ENCODE data around the gene MEGF6. TPM values are rescaled to one million over a fixed set of nuclear protein-coding genes. Genes with fewer than 3 reads are reported as not detected.

MEGF6 gene
- total RNA-seq, 5 donors from 2014 or later (not counting 1 experiment from before 2014, with no cell fraction given), result 63.3 to 213 (median 193) TPM

GRCh38 chr1:3453891-3454810 lies 157.2 kb downstream of the MEGF6 start, which contains the start of gene ARHGEF16:
ARHGEF16 (plus strand) TSS chr1:3454665; CDS start chr1:3463085, 8,420 bp downstream.
- Mint-ChIP-seq H3K27me3 (peaks cover 9 to 14% of the 10 kb centered on the region in 2 donors), H3K4me1 (peaks cover 2 to 5% (median 4%) of the 10 kb centered on the region in 3 donors), H3K27ac (no peak within 1 kb of the TSS), H3K36me3 (no peaks in the 10 kb centered on the region), H3K4me3 (peak within 1 kb of the TSS; percentile 58 to 73 (median 62)), H3K9me3 (no peaks in the 10 kb centered on the region)
- CTCF ChIA-PET, result interaction anchor here (1.1 to 1.5 kb wide), 3 partner anchors 24 to 165 kb away, joined by 3 to 9 read pairs (median 3); no protein-coding TSS in a partner anchor
- peaks cover 0 to 18% of the 10 kb centered on the region in 2 experiments for H3K4me1 ChIP-seq (ENCODE audit: control insufficient read depth in 1 of 2, extremely low read depth in 1 of 2, insufficient read depth in 2 of 2, low read length in 2 of 2)
- H3K4me3 ChIP-seq (ENCODE audit: control insufficient read depth in 1 of 2, extremely low read depth in 1 of 2, low read length in 1 of 2), result peak within 1 kb of the TSS; percentile 16 to 29
- H3K27ac ChIP-seq (ENCODE audit: low read length), result no peak within 1 kb of the TSS
- H3K36me3 ChIP-seq (ENCODE audit: control insufficient read depth in 2 of 2, extremely low read depth in 1 of 2, insufficient read depth in 1 of 2, low read length in 1 of 2), result no peaks in the 10 kb centered on the region
- peaks cover 0 to 40% of the 10 kb centered on the region in 2 experiments for H3K27me3 ChIP-seq (replicated peaks in 1 of 2; ENCODE audit: control insufficient read depth in 2 of 2, extremely low read depth in 1 of 2, insufficient read depth in 2 of 2, low read length in 1 of 2)
- POLR2A ChIA-PET, result no interaction called here
- H3K9me3 ChIP-seq, result no peaks in the 10 kb centered on the region
- ATAC-seq (replicated peaks in 1 of 4), result peak; percentile 21 to 64 (median 56)
- DNase-seq, result peak in 16 of 35 experiments; percentile 5 to 53 (median 26)
- WGBS (ENCODE audit: insufficient coverage), result 6% methylated on average over 75 of the region's 84 CpGs

DNA sequence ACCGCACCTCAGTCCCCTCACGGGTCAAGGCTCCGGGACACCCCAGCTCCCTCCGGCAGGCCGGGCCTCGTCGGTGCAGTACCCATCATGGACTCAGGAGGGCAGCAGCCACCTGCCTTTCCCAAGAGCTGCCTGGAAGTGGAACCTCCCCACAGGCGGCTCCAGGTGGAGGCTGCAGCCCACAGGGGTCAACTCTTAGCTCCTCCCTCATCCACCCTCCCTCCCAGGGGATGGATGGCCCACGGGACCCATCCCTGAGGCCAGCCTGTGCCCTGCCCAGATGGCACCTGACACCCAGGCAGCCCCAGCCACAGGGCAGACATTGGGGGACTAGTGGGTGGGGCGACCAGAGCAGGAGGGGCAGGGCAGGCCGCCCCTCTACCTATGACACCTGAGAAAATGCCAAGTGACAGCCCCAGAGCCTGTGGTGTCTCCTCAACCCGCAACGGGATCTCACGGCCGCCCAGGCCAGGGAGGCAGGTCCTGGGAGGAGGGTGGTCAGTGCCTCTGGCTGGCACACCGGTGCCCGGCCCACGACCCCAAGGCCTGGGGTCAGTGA lies 158.0 kb downstream of the MEGF6 start:
- H3K4me3 Mint-ChIP-seq, result peak overlapping the region; percentile 65 to 73 (median 72)
- 33% methylated on average over 16 of the region's 18 CpGs for WGBS (ENCODE audit: insufficient coverage)
- ATAC-seq (replicated peaks in 1 of 4) (peak; percentile 59 to 81 (median 72)), DNase-seq (peak; percentile 24 to 82 (median 63))
- H3K4me1 Mint-ChIP-seq, result peaks cover 2 to 4% (median 3%) of the 10 kb centered on the region in 3 donors
- H3K36me3 ChIP-seq (ENCODE audit: control insufficient read depth in 2 of 2, extremely low read depth in 1 of 2, insufficient read depth in 1 of 2, low read length in 1 of 2), result no peaks in the 10 kb centered on the region
- peaks cover 0 to 18% of the 10 kb centered on the region in 2 experiments for H3K4me1 ChIP-seq (ENCODE audit: control insufficient read depth in 1 of 2, extremely low read depth in 1 of 2, insufficient read depth in 2 of 2, low read length in 2 of 2)
- peaks cover 0 to 40% of the 10 kb centered on the region in 2 experiments for H3K27me3 ChIP-seq (replicated peaks in 1 of 2; ENCODE audit: control insufficient read depth in 2 of 2, extremely low read depth in 1 of 2, insufficient read depth in 2 of 2, low read length in 1 of 2)
- POLR2A ChIA-PET, result no interaction called here
- H3K4me3 ChIP-seq (ENCODE audit: control insufficient read depth in 1 of 2, extremely low read depth in 1 of 2, low read length in 1 of 2), result no peak overlapping the region
- H3K27ac Mint-ChIP-seq, result no peak overlapping the region
- H3K9me3 Mint-ChIP-seq, result no peaks in the 10 kb centered on the region
- H3K36me3 Mint-ChIP-seq, result no peaks in the 10 kb centered on the region
- H3K27ac ChIP-seq (ENCODE audit: low read length), result no peak overlapping the region
- no peaks in the 10 kb centered on the region for H3K9me3 ChIP-seq
- CTCF ChIA-PET, result interaction anchor here (0.7 to 1.5 kb wide), 7 partner anchors 25 to 271 kb away, joined by 3 to 10 read pairs (median 3); no protein-coding TSS in a partner anchor
- peaks cover 9 to 14% of the 10 kb centered on the region in 2 donors for H3K27me3 Mint-ChIP-seq

DNA sequence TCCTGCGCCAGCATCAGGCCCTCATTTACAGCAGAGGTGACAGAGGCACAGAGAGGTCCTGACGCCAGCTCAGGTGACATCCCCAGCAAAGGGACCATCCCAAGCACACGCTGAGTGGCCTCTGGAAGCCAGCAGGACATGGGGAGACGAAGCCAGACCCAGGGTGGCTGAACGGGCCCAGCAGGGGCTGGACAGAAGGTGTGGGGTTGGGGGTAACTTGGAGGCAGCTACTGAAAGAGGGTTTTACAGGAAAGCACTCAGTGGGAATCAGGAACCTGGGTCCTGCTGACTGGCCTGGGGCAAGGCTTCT lies 158.5 kb downstream of the MEGF6 start:
- Mint-ChIP-seq H3K36me3 (no peaks in the 10 kb centered on the region), H3K4me1 (peaks cover 2 to 4% (median 3%) of the 10 kb centered on the region in 3 donors), H3K9me3 (peaks cover 0 to 4% (median 0%) of the 10 kb centered on the region in 3 donors), H3K27me3 (peaks cover 9 to 14% of the 10 kb centered on the region in 2 donors), H3K27ac (no peak overlapping the region), H3K4me3 (no peak overlapping the region)
- no peak for ATAC-seq (replicated peaks in 1 of 4)
- no peaks in the 10 kb centered on the region for H3K9me3 ChIP-seq
- 44% methylated on average over 3 of the region's 5 CpGs for WGBS (ENCODE audit: insufficient coverage)
- no peak overlapping the region for H3K27ac ChIP-seq (ENCODE audit: low read length)
- H3K4me3 ChIP-seq (ENCODE audit: control insufficient read depth in 1 of 2, extremely low read depth in 1 of 2, low read length in 1 of 2), result no peak overlapping the region
- H3K27me3 ChIP-seq (replicated peaks in 1 of 2; ENCODE audit: control insufficient read depth in 2 of 2, extremely low read depth in 1 of 2, insufficient read depth in 2 of 2, low read length in 1 of 2), result peaks cover 0 to 40% of the 10 kb centered on the region in 2 experiments
- CTCF ChIA-PET, result interaction anchor here (0.7 to 1.5 kb wide), 7 partner anchors 25 to 271 kb away, joined by 3 to 10 read pairs (median 3); no protein-coding TSS in a partner anchor
- peak in 1 of 35 experiments; percentile 20 for DNase-seq
- H3K36me3 ChIP-seq (ENCODE audit: control insufficient read depth in 2 of 2, extremely low read depth in 1 of 2, insufficient read depth in 1 of 2, low read length in 1 of 2), result no peaks in the 10 kb centered on the region
- POLR2A ChIA-PET, result no interaction called here
- peaks cover 0 to 18% of the 10 kb centered on the region in 2 experiments for H3K4me1 ChIP-seq (ENCODE audit: control insufficient read depth in 1 of 2, extremely low read depth in 1 of 2, insufficient read depth in 2 of 2, low read length in 2 of 2)

- H3K27me3 ChIP-seq (replicated peaks in 1 of 2; ENCODE audit: control insufficient read depth in 2 of 2, extremely low read depth in 1 of 2, insufficient read depth in 2 of 2, low read length in 1 of 2), result peaks cover 0 to 40% of the 10 kb centered on the region in 2 experiments
- Mint-ChIP-seq H3K9me3 (peaks cover 0 to 8% (median 0%) of the 10 kb centered on the region in 3 donors), H3K36me3 (no peaks in the 10 kb centered on the region), H3K27ac (no peak overlapping the region), H3K27me3 (peaks cover 9 to 14% of the 10 kb centered on the region in 2 donors), H3K4me3 (no peak overlapping the region), H3K4me1 (peaks cover 2 to 4% (median 3%) of the 10 kb centered on the region in 3 donors)
- DNase-seq (no peak), ATAC-seq (replicated peaks in 1 of 4) (no peak)
- ChIA-PET CTCF (interaction anchor here (0.7 to 1.5 kb wide), 7 partner anchors 26 to 272 kb away, joined by 3 to 10 read pairs (median 3); no protein-coding TSS in a partner anchor), POLR2A (no interaction called here)
- no peak overlapping the region for H3K27ac ChIP-seq (ENCODE audit: low read length)
- WGBS (ENCODE audit: insufficient coverage), result 73% methylated on average over 9 of the region's 23 CpGs
- H3K36me3 ChIP-seq (ENCODE audit: control insufficient read depth in 2 of 2, extremely low read depth in 1 of 2, insufficient read depth in 1 of 2, low read length in 1 of 2), result no peaks in the 10 kb centered on the region
- H3K4me1 ChIP-seq (ENCODE audit: control insufficient read depth in 1 of 2, extremely low read depth in 1 of 2, insufficient read depth in 2 of 2, low read length in 2 of 2), result peaks cover 0 to 18% of the 10 kb centered on the region in 2 experiments
- no peaks in the 10 kb centered on the region for H3K9me3 ChIP-seq
- H3K4me3 ChIP-seq (ENCODE audit: control insufficient read depth in 1 of 2, extremely low read depth in 1 of 2, low read length in 1 of 2), result no peak overlapping the region
Measured at GRCh38 chr1:3451994-3452865, 159.1 kb downstream of the MEGF6 start.

GRCh38 chr1:3450983-3451382 lies 160.3 kb downstream of the MEGF6 start:
- H3K4me3 Mint-ChIP-seq, result no peak overlapping the region
- 66% methylated on average over 11 of the region's 12 CpGs for WGBS (ENCODE audit: insufficient coverage)
- Histone ChIP-seq H3K4me1 (ENCODE audit: control insufficient read depth in 1 of 2, extremely low read depth in 1 of 2, insufficient read depth in 2 of 2, low read length in 2 of 2) (peaks cover 0 to 18% of the 10 kb centered on the region in 2 experiments), H3K36me3 (ENCODE audit: control insufficient read depth in 2 of 2, extremely low read depth in 1 of 2, insufficient read depth in 1 of 2, low read length in 1 of 2) (no peaks in the 10 kb centered on the region), H3K27me3 (replicated peaks in 1 of 2; ENCODE audit: control insufficient read depth in 2 of 2, extremely low read depth in 1 of 2, insufficient read depth in 2 of 2, low read length in 1 of 2) (peaks cover 0 to 40% of the 10 kb centered on the region in 2 experiments), H3K27ac (ENCODE audit: low read length) (no peak overlapping the region), H3K9me3 (no peaks in the 10 kb centered on the region), H3K4me3 (ENCODE audit: control insufficient read depth in 1 of 2, extremely low read depth in 1 of 2, low read length in 1 of 2) (no peak overlapping the region)
- peaks cover 9 to 14% of the 10 kb centered on the region in 2 donors for H3K27me3 Mint-ChIP-seq
- ATAC-seq (replicated peaks in 1 of 4) (no peak), DNase-seq (no peak)
- no peaks in the 10 kb centered on the region for H3K36me3 Mint-ChIP-seq
- POLR2A ChIA-PET, result no interaction called here
- H3K27ac Mint-ChIP-seq, result no peak overlapping the region
- H3K4me1 Mint-ChIP-seq, result peaks cover 2 to 4% (median 3%) of the 10 kb centered on the region in 3 donors
- CTCF ChIA-PET, result interaction anchor here in 1 of 2 donors (0.5 kb wide), 1 partner anchor 1046 kb away, joined by 4 read pairs; no protein-coding TSS in a partner anchor
- peaks cover 0 to 11% (median 4%) of the 10 kb centered on the region in 3 donors for H3K9me3 Mint-ChIP-seq
